ENCODE data around the gene MYL3. TPM values are rescaled to one million over a fixed set of nuclear protein-coding genes. Genes with fewer than 3 reads are reported as not detected.

MYL3 gene
- total RNA-seq, 1 donor from 2014 or later = not detected

- no peak for DNase-seq
These were observed 13.4 kb downstream of the MYL3 start for GRCh38 chr3:46849686-46850467.

- no peak for DNase-seq
These were observed 14.1 kb downstream of the MYL3 start for GRCh38 chr3:46849045-46849631.

GRCh38 chr3:46848271-46849044, 14.8 kb downstream of the MYL3 start:
- DNase-seq = no peak

GRCh38 chr3:46847744-46848143, 15.5 kb downstream of the MYL3 start:
- no peak for DNase-seq

- no peak for DNase-seq
These were observed 16.4 kb downstream of the MYL3 start for GRCh38 chr3:46846624-46847542.

- peak; percentile 81 for DNase-seq
These were observed 17.2 kb downstream of the MYL3 start for GRCh38 chr3:46845860-46846623.

GRCh38 chr3:46845397-46845859, 17.8 kb downstream of the MYL3 start:
- DNase-seq = peak; percentile 61

GRCh38 chr3:46844881-46845312, 18.3 kb downstream of the MYL3 start:
- no peak for DNase-seq

GRCh38 chr3:46844397-46844796, 18.8 kb downstream of the MYL3 start:
- no peak for DNase-seq

GRCh38 chr3:46843508-46843907, 19.7 kb downstream of the MYL3 start:
- no peak for DNase-seq

- DNase-seq = no peak
These were observed 22.8 kb downstream of the MYL3 start for GRCh38 chr3:46840491-46840890.

- no peak for DNase-seq
These were observed 24.9 kb downstream of the MYL3 start for GRCh38 chr3:46838301-46838700.

GRCh38 chr3:46835491-46835890, 27.8 kb downstream of the MYL3 start:
- DNase-seq = no peak

GRCh38 chr3:46835054-46835453, 28.2 kb downstream of the MYL3 start:
- no peak for DNase-seq

- no peak for DNase-seq
These were observed 29.6 kb downstream of the MYL3 start for GRCh38 chr3:46833346-46834300.

- DNase-seq = no peak
These were observed 31.4 kb downstream of the MYL3 start for GRCh38 chr3:46831841-46832240.

GRCh38 chr3:46831316-46831715, 31.9 kb downstream of the MYL3 start:
- DNase-seq = no peak

- no peak for DNase-seq
These were observed 32.4 kb downstream of the MYL3 start for GRCh38 chr3:46830801-46831200.

GRCh38 chr3:46829699-46830208, 33.5 kb downstream of the MYL3 start:
- no peak for DNase-seq

- no peak for DNase-seq
These were observed 37.8 kb downstream of the MYL3 start for GRCh38 chr3:46825450-46825849.

All from occipital lobe (tissue), 2 donors.